Measurements from ENCODE around the gene ZNF324. TPM values are rescaled to one million over a fixed set of nuclear protein-coding genes. Genes with fewer than 3 reads are reported as not detected.
"Not testable (repeated sequence)": the region's sequence is repeated elsewhere in the genome, so short reads cannot be mapped to it uniquely, and the experiment has no call there.

Gene ZNF324
- total RNA-seq, 1 experiment from 2014 or later = 10.1 TPM

DNA sequence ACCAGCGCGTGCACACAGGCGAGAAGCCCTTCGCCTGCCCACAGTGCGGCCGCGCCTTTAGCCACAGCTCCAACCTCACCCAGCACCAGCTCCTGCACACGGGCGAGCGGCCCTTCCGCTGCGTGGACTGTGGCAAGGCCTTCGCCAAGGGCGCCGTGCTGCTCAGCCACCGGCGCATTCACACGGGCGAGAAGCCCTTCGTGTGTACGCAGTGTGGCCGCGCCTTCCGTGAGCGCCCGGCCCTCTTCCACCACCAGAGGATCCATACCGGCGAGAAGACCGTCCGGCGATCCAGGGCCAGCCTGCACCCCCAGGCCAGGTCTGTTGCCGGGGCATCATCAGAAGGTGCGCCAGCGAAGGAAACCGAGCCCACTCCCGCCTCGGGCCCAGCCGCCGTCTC, 4.9 kb downstream of the ZNF324 start:
- no peak for DNase-seq (ENCODE audit: low spot score)

DNA sequence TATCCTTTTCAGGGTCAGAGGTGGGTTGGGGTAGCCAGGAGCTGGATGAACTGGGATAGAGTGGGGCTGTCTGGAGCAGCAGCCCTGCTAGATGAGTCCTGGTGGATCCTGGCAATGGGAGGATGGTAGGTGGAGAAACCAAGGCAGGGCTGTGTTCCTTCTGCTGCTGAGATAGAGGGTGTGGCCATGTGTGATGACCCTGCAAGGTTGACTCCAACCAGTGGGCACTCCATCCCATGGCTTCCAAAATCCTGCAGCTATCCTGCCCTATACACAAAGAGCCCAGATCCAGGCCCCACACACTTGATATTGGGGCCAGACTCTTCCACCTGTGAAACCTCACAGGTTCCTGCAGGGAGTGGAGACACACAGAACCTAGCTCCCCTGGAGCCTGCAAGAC, 6.9 kb downstream of the ZNF324 start:
- DNase-seq (ENCODE audit: low spot score) = no peak

DNA sequence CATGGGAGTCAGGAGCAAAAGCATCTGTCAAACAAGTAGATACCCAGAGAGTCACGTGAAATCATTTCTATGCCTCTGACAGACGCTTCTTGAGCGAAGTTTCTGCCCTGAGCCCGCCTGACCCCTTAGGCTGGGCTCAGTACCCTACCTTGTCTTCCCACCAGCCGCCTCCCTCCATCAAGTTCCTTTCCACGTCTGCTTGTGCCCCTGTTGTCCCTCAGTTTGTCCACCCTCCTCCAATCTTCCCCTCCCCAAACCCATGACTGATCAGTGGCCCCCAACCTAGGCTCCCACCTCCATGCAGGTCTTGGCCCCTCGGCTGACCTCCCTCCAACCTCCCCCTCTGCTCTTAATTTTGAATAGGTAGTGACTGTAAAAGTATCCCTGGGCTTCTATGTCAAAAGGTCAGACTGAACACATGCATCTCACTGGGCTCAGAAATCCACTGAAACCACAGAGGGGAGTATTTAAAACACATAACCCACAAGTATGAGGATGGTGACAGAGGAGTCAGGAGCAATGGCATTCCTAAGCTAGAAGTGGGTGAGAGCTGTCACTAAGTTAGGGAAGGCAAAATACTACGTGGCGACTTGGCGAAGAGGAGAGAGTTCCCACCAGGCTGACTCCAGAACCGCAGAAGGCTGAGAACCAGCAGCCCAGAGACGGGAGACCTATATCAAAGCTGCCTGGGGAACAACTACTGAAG, 7.6 kb downstream of the ZNF324 start:
- DNase-seq (ENCODE audit: low spot score) = peak; percentile 70

- no peak for DNase-seq (ENCODE audit: low spot score)
Measured at GRCh38 chr19:58474997-58475713, 8.3 kb downstream of the ZNF324 start.

DNA sequence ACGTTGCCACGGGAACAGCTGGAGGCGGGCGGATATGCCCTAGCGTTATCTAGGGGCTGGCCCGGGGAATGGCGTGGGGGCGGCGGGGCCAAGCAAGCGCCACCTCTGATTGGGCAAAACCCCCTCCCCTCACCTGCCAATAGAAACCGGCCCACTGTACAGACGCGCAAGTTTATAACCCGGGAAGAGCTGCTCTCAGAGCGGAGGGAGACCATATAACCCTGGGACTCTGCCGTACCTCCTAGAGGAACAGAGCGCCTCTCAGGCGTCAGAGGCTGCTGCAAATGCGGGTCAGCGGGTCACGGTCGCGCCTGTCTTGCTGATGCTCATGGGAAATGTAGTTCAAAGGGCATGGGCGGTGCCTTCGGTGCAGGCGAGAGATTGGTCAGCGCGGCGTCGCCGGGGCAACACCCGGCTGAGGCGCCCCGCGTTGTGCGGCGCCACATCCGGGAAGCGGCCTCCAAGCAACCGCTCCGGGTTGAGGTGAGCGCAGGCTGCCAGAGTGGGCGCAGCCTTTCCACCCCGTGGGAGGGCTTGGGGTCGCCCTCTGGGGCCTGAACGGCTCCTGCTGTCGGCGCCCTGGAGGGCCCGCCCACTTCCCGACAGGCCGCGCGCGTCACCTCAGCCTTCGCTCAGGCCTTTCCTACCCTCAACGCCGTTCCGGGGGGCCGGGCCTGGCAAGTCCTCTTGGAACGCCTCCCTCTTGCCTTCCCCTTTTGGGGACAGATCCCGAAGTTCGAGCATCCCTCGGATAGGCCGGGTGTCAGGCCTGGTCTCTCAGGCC, 9.0 kb downstream of the ZNF324 start, which contains the start of gene ZNF446:
TSS of gene ZNF446 (plus strand) at position 639 of the 784 bp plus-strand sequence. CDS start 867 bp downstream, outside the sequence.
- DNase-seq (ENCODE audit: low spot score) = peak; percentile 99

DNA sequence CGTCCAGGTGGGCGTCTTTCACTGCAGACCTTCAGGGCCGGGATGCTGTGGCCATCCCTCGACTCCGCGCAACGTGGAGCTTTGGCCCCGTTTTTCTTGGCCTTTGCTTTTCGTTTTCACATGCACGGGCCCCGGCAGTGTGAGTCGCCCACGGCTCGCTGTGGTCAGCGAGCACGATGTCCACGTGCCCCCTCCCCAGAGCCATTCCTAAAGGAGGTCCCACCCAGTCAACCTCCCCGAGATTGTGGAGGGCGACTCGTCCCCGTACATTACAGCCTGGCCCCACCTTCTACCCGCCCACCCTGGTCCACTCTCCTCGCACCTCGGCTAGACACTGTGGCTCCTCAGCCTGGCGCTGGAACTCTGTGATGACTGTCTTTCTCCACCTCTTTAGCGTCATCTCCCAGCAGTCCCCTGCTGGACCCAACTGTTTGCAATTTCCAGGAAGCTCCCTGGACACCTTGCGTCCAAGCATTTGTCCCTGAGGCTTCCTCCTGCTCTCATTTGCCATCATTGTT, 9.7 kb downstream of the ZNF324 start:
- no peak for DNase-seq (ENCODE audit: low spot score)

- no peak for DNase-seq (ENCODE audit: low spot score)
Measured at GRCh38 chr19:58477130-58477529, 10.2 kb downstream of the ZNF324 start.

DNA sequence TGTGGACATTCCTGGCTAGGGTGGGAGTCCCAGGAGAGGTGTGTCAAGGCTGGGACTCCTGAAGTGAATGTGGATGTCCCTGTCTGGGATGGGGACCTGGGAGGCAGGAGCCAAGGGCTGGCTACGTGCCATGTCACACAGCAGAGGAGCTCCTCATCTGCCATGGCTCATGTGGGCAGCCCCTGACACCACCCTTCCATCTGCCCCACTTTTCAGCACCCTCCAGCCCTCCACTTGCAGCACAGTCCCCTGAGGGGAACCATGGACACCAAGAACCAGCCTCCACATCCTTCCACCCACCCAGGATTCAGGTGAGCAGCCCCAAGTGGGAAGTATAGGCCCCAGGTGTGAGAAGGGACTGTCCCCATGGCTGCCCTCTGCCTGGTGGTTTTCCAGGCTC, 11.0 kb downstream of the ZNF324 start:
- DNase-seq (ENCODE audit: low spot score) = no peak

DNA sequence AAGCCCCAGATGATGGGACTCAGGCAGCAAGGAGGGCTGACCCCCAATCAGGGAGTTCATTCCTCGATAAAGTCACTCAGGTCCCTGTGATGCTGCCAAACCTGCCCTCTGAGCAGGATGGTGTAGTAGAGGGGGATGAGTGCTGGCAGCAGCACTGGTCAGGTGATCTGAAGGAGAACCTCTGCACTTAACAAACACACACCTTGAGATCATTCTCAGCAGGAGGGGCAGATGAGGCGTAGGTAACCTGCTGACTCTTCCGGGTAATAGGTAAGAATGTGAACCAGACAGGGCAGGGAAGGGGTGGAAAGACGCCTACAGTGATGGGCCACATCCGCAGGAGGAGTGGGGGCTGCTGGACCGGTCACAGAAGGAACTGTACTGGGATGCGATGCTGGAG, 12.4 kb downstream of the ZNF324 start:
- DNase-seq (ENCODE audit: low spot score) = no peak

DNA sequence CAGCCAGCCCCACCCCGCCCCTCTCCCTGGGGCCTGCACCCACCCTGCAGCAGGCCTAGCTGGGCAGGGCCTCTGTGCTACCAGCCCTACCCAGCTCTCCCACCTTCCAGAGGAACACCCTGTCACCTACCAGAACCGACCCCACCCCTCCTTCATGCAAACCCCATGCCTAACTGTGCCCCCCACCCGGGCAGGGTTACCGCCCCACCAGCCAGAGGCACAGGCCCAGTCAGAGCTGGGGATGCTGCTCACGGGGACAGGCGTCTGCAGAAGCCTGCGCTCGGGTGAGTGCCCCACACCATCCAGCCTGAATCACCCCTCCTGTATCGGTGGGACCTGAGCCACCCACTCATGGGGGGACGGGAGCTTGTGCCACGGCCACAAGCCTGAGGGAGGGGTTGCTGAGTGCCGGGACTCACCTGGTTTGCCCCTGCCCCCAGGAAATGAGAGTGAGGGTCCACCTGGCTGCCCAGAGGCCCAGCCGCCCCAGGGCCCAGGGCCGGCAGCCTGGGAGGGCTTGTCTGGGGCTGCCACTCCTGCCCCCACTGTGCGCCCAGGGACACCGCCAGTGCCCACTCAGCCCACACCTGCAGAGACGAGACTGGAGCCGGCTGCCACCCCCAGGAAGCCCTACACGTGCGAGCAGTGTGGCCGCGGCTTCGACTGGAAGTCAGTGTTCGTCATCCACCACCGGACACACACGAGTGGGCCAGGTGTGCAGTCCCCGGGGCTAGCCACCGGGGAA, 13.0 kb downstream of the ZNF324 start:
- DNase-seq (ENCODE audit: low spot score) = no peak

DNA sequence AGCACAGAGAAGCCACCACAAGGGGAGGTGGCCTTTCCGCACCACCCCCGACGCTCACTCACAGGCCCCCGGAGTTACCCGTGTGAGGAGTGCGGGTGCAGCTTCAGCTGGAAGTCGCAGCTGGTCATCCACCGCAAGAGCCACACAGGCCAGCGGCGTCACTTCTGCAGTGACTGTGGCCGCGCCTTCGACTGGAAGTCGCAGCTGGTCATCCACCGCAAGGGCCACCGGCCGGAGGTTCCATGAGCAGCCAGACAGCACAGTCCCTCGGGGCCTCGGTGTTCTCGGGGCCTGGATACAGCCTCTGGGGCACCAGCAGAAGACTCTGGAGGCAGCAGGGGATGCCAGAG, 13.6 kb downstream of the ZNF324 start:
- DNase-seq (ENCODE audit: low spot score) = no peak

DNA sequence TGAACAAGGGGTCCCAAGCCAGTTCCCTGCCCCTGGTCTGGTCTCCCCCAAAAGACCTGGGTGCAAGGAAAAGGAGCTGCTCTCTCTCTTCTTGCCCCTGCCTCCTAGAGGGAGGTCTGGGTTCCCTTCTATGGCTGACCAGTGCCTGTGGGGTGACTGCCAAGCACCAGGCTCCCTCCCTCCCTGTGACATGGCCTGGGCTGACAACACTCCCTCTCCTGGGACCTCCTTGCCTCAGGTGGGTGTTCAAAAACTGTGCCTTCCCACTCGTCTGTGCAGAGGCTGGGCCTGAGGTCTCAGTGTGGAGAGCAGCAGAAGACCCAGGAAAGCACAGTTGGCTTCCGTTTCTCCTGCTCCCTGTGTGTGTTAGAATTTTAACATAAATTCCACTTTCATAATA, 14.0 kb downstream of the ZNF324 start:
- no peak for DNase-seq (ENCODE audit: low spot score)

DNA sequence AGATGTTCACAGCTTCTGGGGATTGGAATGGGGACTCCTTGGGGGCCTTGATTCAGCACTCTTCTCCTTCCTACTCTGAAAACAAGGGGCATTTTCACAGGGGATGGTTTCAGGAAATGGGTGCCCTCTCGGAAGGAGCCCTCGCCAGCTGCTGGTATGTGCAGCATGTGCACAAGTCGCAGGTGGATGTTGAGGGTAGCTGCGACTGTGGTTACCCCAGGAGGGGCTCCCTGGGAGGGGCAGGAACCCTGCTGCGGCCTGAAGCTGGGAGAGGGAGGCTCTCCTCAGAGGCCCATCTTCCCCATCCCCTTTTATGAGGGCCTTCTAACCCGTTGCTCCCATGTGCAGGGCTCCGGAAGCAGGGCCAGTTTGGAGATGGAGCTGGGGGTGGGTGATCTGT, 15.5 kb downstream of the ZNF324 start:
- DNase-seq (ENCODE audit: low spot score) = no peak

DNA sequence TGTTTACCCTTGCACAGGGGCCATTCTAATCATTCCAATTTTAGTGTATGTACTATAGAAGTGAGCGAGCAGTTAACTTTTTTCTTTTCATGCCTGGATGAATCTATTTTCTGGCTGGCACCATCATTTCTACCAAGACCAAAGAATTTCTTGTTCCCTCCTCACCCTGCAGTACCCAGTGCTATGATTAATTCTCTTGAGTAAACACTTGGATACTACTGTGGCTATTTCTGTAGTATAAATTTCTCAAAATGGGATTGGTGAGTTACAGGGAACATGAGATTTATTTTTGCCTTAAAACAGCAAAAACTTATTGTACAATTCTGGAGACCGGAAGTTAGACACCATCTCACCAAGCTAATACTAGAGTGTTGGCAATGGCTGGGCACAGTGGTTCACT, 16.9 kb downstream of the ZNF324 start:
- no peak for DNase-seq (ENCODE audit: low spot score)

GRCh38 chr19:58484349-58484748, 17.5 kb downstream of the ZNF324 start:
- DNase-seq (ENCODE audit: low spot score) = not testable (repeated sequence)

- DNase-seq (ENCODE audit: low spot score) = no peak
Measured at GRCh38 chr19:58491393-58491792, 24.5 kb downstream of the ZNF324 start.

DNA sequence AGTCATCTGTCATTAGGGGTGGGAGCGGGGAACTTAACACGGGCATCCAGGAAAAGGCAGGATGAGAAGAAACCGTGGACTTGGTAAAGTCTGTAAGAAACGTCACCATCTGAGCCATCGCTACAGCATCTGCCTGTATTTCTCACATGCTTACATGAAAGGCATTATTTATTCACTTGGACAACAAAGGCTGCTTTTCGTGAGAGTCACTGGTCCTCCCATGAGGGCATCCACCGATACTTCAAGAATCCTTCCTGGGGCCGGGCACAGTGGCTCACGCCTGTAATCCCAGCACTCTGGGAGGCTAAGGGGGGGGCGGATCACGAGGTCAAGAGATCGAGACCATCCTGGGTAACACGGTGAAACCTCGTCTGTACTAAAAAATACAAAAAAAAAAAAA, 25.4 kb downstream of the ZNF324 start:
- no peak for DNase-seq (ENCODE audit: low spot score)

GRCh38 chr19:58497634-58498170, 30.8 kb downstream of the ZNF324 start:
- DNase-seq (ENCODE audit: low spot score) = no peak

DNA sequence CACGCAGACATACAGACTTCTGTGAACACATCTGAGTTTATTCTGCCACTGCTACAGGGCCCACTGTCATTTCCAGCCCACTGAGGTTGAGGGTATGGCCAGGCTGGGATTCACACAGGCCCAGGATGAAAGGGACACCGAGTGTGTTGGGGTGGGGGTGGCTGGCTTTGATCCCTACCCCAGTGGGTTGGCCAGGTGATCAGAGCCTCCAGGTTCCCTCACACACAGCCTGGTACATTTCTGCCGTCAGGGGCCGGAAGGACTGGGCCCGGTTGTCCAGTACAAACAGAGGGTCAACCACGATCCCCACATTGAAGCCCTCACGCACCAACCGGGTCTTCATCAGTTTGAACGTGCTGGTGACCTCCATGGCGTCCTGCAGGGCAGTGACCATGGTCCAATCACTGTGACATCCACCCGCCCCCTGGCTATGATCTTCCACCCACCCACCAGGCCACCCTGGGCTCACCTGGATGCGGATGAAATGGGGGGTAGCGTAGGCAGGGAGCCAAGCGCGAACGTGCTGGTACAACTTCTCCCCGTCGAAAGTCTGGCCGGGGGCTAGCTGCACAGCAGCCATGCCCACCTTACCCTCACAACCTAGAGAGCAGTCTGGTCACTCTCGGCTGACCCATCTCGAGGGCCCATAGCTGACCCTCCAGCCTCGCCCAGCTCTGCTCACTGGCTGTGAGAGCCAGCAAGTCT, 31.6 kb downstream of the ZNF324 start:
- no peak for DNase-seq (ENCODE audit: low spot score)

DNA sequence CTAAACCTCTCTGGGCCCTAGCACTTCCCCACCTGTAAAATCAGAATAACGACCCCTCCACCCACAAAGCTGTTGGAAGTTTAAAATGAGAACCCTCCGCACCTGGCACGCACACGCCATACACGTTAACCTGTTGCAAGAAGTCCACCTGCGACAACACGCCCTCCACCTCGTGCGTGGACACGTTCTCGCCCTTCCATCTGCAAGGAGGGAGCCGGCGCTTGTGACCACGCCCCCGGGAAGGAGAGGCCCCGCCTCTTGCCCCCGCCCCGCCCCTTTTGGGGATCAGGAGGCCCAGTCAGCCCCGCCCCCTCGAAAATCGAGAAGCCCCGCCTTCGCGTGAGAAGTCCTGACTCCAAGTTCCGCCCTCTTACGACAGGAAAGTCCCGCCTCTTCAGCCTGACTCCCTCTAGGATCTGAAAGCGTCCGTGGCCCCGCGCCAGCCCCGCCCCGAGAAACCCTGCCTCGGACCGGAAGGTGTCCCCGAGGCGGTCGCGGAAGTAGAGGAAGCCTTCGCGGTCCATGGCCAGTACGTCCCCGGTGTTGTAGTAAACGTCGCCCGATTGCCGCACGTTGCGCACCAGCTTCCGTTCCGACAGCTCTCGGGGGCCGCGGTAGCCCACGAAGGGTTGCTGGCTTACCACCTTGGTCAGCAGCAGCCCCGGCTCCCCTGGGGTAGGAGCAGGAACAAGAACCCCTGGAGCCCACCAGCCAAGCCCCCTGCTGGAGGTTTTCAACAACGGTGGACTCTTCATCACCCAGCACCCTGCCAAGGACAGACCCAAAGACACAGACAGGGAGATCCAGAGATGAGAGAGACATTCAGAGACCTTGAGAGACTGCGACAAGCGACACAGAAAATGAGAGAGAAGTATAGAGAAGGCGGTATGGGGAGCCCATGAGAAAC, 32.4 kb downstream of the ZNF324 start:
- peak; percentile 99 for DNase-seq (ENCODE audit: low spot score)
